Endothelial cell (in vitro differentiated cells): ENCODE data around the gene UTRN. TPM values are rescaled to one million over a fixed set of nuclear protein-coding genes. Genes with fewer than 3 reads are reported as not detected.

Source experiments
- DNase-seq: peaks from one replicate; pipeline ENCODE4 v3.0.0; 2021; ENCODE audit warnings: low spot score
- H3K27ac Mint-ChIP-seq: one replicate; pipeline ENCODE4 v1.8.0; 2021; ENCODE audit warnings: mixed read lengths, inconsistent platforms; ENCODE audit not compliant: unreplicated experiment
- H3K27me3 Mint-ChIP-seq: one replicate; pipeline ENCODE4 v1.8.0; 2021; ENCODE audit warnings: mild to moderate bottlenecking, moderate library complexity, mixed read lengths, inconsistent platforms; ENCODE audit not compliant: unreplicated experiment
- H3K36me3 Mint-ChIP-seq: one replicate; pipeline ENCODE4 v1.8.0; 2021; ENCODE audit warnings: mild to moderate bottlenecking, low read depth, mixed read lengths, inconsistent platforms; ENCODE audit not compliant: unreplicated experiment
- H3K4me1 Mint-ChIP-seq: one replicate; pipeline ENCODE4 v1.8.0; 2021; ENCODE audit warnings: mild to moderate bottlenecking, mixed read lengths, inconsistent platforms; ENCODE audit not compliant: unreplicated experiment
- H3K4me3 Mint-ChIP-seq: one replicate; pipeline ENCODE4 v1.8.0; 2021; ENCODE audit warnings: mild to moderate bottlenecking, mixed read lengths, inconsistent platforms; ENCODE audit not compliant: unreplicated experiment
- H3K9me3 Mint-ChIP-seq: one replicate; pipeline ENCODE4 v1.8.0; 2021; ENCODE audit warnings: mixed read lengths, inconsistent platforms; ENCODE audit not compliant: unreplicated experiment
- CTCF ChIP-seq: fragments of 200-600 bp; sonication (generic); IDR thresholded peaks from one replicate; pipeline ENCODE4 v1.5.0; 2021; ENCODE audit warnings: antibody characterized with exemption; ENCODE audit not compliant: unreplicated experiment
- total RNA-seq: library from RNA; stranded (reverse); fragmentation: NEBNext Ultra II Directional; extraction: Animal tissue kit (Norgen Biotek cat#: 25700); gene quantifications from one replicate; pipeline ENCODE4 v1.2.1, GENCODE V29; 2021; ENCODE audit not compliant: unreplicated experiment

The UTRN gene
- total RNA-seq, 1 donor from 2014 or later = 164 TPM

GRCh38 chr6:144286503-144287393 lies 1.6 kb downstream of the UTRN start:
- H3K4me3 Mint-ChIP-seq = peak overlapping the region; percentile 98
- peaks cover 3% of the 10 kb centered on the region for H3K27me3 Mint-ChIP-seq
- H3K9me3 Mint-ChIP-seq = no peaks in the 10 kb centered on the region
- no peak for TF ChIP-seq CTCF
- H3K36me3 Mint-ChIP-seq = no peaks in the 10 kb centered on the region
- peak overlapping the region; percentile 62 for H3K27ac Mint-ChIP-seq
- DNase-seq = peak; percentile 74
- H3K4me1 Mint-ChIP-seq = peaks cover 8% of the 10 kb centered on the region

- no peaks in the 10 kb centered on the region for H3K9me3 Mint-ChIP-seq
- no peaks in the 10 kb centered on the region for H3K36me3 Mint-ChIP-seq
- no peak overlapping the region for H3K4me3 Mint-ChIP-seq
- H3K27ac Mint-ChIP-seq = no peak overlapping the region
- no peak for TF ChIP-seq CTCF
- peaks cover 3% of the 10 kb centered on the region for H3K27me3 Mint-ChIP-seq
- H3K4me1 Mint-ChIP-seq = peaks cover 5% of the 10 kb centered on the region
- DNase-seq = no peak
Measured at GRCh38 chr6:144289006-144289405, 3.9 kb downstream of the UTRN start.

- TF ChIP-seq CTCF = no peak
- peaks cover 1% of the 10 kb centered on the region for H3K4me1 Mint-ChIP-seq
Measured at GRCh38 chr6:144292372-144292771, 7.2 kb downstream of the UTRN start.

GRCh38 chr6:144294016-144294415 lies 8.9 kb downstream of the UTRN start:
- no peak for DNase-seq
- TF ChIP-seq CTCF = no peak
- no peaks in the 10 kb centered on the region for H3K9me3 Mint-ChIP-seq
- H3K36me3 Mint-ChIP-seq = peaks cover 22% of the 10 kb centered on the region
- no peak overlapping the region for H3K27ac Mint-ChIP-seq
- peaks cover 11% of the 10 kb centered on the region for H3K4me1 Mint-ChIP-seq
- H3K4me3 Mint-ChIP-seq = no peak overlapping the region
- no peaks in the 10 kb centered on the region for H3K27me3 Mint-ChIP-seq

More at GRCh38 chr6:144292372-144292771, 7.2 kb downstream of the UTRN start:
- no peak overlapping the region for H3K27ac Mint-ChIP-seq
- H3K36me3 Mint-ChIP-seq = peaks cover 22% of the 10 kb centered on the region
- H3K4me3 Mint-ChIP-seq = no peak overlapping the region
- no peak for DNase-seq
- H3K9me3 Mint-ChIP-seq = no peaks in the 10 kb centered on the region
- no peaks in the 10 kb centered on the region for H3K27me3 Mint-ChIP-seq

- no peaks in the 10 kb centered on the region for H3K27me3 Mint-ChIP-seq
- H3K4me3 Mint-ChIP-seq = no peak overlapping the region
- no peak for TF ChIP-seq CTCF
- H3K4me1 Mint-ChIP-seq = peaks cover 11% of the 10 kb centered on the region
- no peak overlapping the region for H3K27ac Mint-ChIP-seq
- H3K36me3 Mint-ChIP-seq = peaks cover 22% of the 10 kb centered on the region
- no peaks in the 10 kb centered on the region for H3K9me3 Mint-ChIP-seq
- no peak for DNase-seq
Measured at GRCh38 chr6:144295211-144295610, 10.1 kb downstream of the UTRN start.
